KMS-11 (cell line): Measurements from ENCODE around the gene RGL2.

Source experiments
- H2AFZ ChIP-seq: fragments of 200-600 bp; sonication (generic); 2 replicates; pipeline ENCODE4 v1.6.1; 2016; ENCODE audit warnings: antibody characterized with exemption, mixed run types, low read depth
- H3K27ac ChIP-seq: fragments of 200-600 bp; sonication (generic); 2 replicates; pipeline ENCODE4 v1.6.1; 2016; ENCODE audit warnings: mild to moderate bottlenecking, mixed run types
- H3K27me3 ChIP-seq: fragments of 200-600 bp; sonication (generic); 2 replicates; pipeline ENCODE4 v1.6.1; 2017; ENCODE audit warnings: mild to moderate bottlenecking, low read depth, mixed run types, moderate library complexity; ENCODE audit not compliant: insufficient read depth
- H3K36me3 ChIP-seq: fragments of 200-600 bp; sonication (generic); 2 replicates; pipeline ENCODE4 v1.6.1; 2017; ENCODE audit warnings: mild to moderate bottlenecking, mixed run types; ENCODE audit not compliant: insufficient read depth
- H3K4me1 ChIP-seq: fragments of 200-600 bp; sonication (generic); 2 replicates; pipeline ENCODE4 v1.6.1; 2016; ENCODE audit warnings: mild to moderate bottlenecking, low read depth, mixed run types; ENCODE audit not compliant: poor library complexity, severe bottlenecking
- H3K4me2 ChIP-seq: fragments of 200-600 bp; sonication (generic); 2 replicates; pipeline ENCODE4 v1.7.0; 2016; ENCODE audit warnings: mild to moderate bottlenecking, mixed run types
- H3K4me3 ChIP-seq: fragments of 200-600 bp; sonication (generic); IDR thresholded peaks from 2 replicates; pipeline ENCODE4 v1.6.1; 2017; ENCODE audit warnings: low read depth, low read length, mixed read lengths; ENCODE audit not compliant: insufficient read depth
- H3K79me2 ChIP-seq: fragments of 200-600 bp; sonication (generic); 2 replicates; pipeline ENCODE4 v1.6.1; 2016; ENCODE audit warnings: low read depth, mixed run types; ENCODE audit not compliant: insufficient read depth
- H3K9ac ChIP-seq: fragments of 200-600 bp; sonication (generic); 2 replicates; pipeline ENCODE4 v1.6.1; 2016; ENCODE audit warnings: mild to moderate bottlenecking, mixed run types
- H4K20me1 ChIP-seq: fragments of 200-600 bp; sonication (generic); 2 replicates; pipeline ENCODE4 v1.6.1; 2016; ENCODE audit warnings: mild to moderate bottlenecking, mixed run types; ENCODE audit not compliant: insufficient read depth
- CTCF ChIP-seq: fragments of 200-600 bp; sonication (generic); conservative IDR thresholded peaks from 2 replicates; pipeline ENCODE4 v1.6.1; 2017; ENCODE audit warnings: low read depth, mild to moderate bottlenecking, antibody characterized with exemption, low read length, moderate library complexity, mixed read lengths

RGL2 gene

GRCh38 chr6:33318426-33319073, 19.8 kb upstream of the RGL2 start:
- H3K4me1 ChIP-seq = peaks cover 37% of the 10 kb centered on the region
- no peak overlapping the region for H2AFZ ChIP-seq
- no peaks in the 10 kb centered on the region; the same call in 1 of the 2 replicates for H3K36me3 ChIP-seq
- H4K20me1 ChIP-seq = no peaks in the 10 kb centered on the region
- peak overlapping the region; percentile 33; the same call in 1 of the 2 replicates for H3K27ac ChIP-seq
- peaks cover 29% of the 10 kb centered on the region; the same call in 1 of the 2 replicates for H3K79me2 ChIP-seq
- peak overlapping the region; percentile 48 for H3K4me2 ChIP-seq
- H3K9ac ChIP-seq = peak overlapping the region; percentile 26; the same call in 1 of the 2 replicates
- H3K27me3 ChIP-seq = no peaks in the 10 kb centered on the region
- no peak for TF ChIP-seq CTCF
- H3K4me3 ChIP-seq = no peak overlapping the region

- Histone ChIP-seq H3K9ac (peak within 1 kb of the TSS; percentile 26; the same call in 1 of the 2 replicates), H3K79me2 (peaks cover 29% of the 10 kb centered on the region; the same call in 1 of the 2 replicates), H3K36me3 (no peaks in the 10 kb centered on the region; the same call in 1 of the 2 replicates), H3K27ac (peak within 1 kb of the TSS; percentile 33; the same call in 1 of the 2 replicates), H3K4me2 (peak within 1 kb of the TSS; percentile 48), H4K20me1 (no peaks in the 10 kb centered on the region), H2AFZ (peak within 1 kb of the TSS; percentile 55; the same call in 1 of the 2 replicates), H3K4me3 (no peak within 1 kb of the TSS), H3K27me3 (no peaks in the 10 kb centered on the region), H3K4me1 (peaks cover 37% of the 10 kb centered on the region)
- TF ChIP-seq CTCF = no peak
Observed at GRCh38 chr6:33317669-33318425, 19.1 kb upstream of the RGL2 start, which contains the start of gene ZBTB22. ZBTB22 (minus strand) TSS chr6:33317744; CDS start chr6:33316916, 828 bp downstream.

- Histone ChIP-seq H3K79me2 (peaks cover 25% of the 10 kb centered on the region; the same call in 1 of the 2 replicates), H3K27ac (no peak overlapping the region), H3K9ac (no peak overlapping the region), H3K27me3 (no peaks in the 10 kb centered on the region), H2AFZ (no peak overlapping the region), H3K36me3 (no peaks in the 10 kb centered on the region; the same call in 1 of the 2 replicates), H3K4me1 (peaks cover 37% of the 10 kb centered on the region), H4K20me1 (no peaks in the 10 kb centered on the region), H3K4me2 (no peak overlapping the region), H3K4me3 (no peak overlapping the region)
- no peak for TF ChIP-seq CTCF
Observed at GRCh38 chr6:33317419-33317668, 18.6 kb upstream of the RGL2 start.

- TF ChIP-seq CTCF = no peak
- Histone ChIP-seq H3K27ac (no peak overlapping the region), H3K4me2 (peak overlapping the region; percentile 45; the same call in 1 of the 2 replicates), H2AFZ (no peak overlapping the region), H4K20me1 (no peaks in the 10 kb centered on the region), H3K79me2 (peaks cover 25% of the 10 kb centered on the region; the same call in 1 of the 2 replicates), H3K4me3 (no peak overlapping the region), H3K4me1 (peaks cover 39% of the 10 kb centered on the region), H3K36me3 (no peaks in the 10 kb centered on the region; the same call in 1 of the 2 replicates), H3K9ac (no peak overlapping the region), H3K27me3 (no peaks in the 10 kb centered on the region)
Observed at GRCh38 chr6:33316603-33317418, 18.1 kb upstream of the RGL2 start.
